ENCODE data around the gene ELF4. TPM values are rescaled to one million over a fixed set of nuclear protein-coding genes. Genes with fewer than 3 reads are reported as not detected.
"Not testable (repeated sequence)": the region's sequence is repeated elsewhere in the genome, so short reads cannot be mapped to it uniquely, and the experiment has no call there.

The ELF4 gene
- total RNA-seq, 3 donors from 2014 or later, result 26.3 to 65.0 (median 43.7) TPM

GRCh38 chrX:130120321-130120731, 10.0 kb upstream of the ELF4 start:
- DNase-seq (no peak), ATAC-seq (peak; percentile 22)
- Histone ChIP-seq H3K36me3 (ENCODE audit: low read depth) (no peaks in the 10 kb centered on the region), H3K4me3 (no peak overlapping the region), H3K4me1 (ENCODE audit: low read depth) (no peaks in the 10 kb centered on the region), H3K9me3 (no peaks in the 10 kb centered on the region)
- intact Hi-C loops (cut with DNase I, micrococcal nuclease), result no loop called here
- TF ChIP-seq, protein P1, sequence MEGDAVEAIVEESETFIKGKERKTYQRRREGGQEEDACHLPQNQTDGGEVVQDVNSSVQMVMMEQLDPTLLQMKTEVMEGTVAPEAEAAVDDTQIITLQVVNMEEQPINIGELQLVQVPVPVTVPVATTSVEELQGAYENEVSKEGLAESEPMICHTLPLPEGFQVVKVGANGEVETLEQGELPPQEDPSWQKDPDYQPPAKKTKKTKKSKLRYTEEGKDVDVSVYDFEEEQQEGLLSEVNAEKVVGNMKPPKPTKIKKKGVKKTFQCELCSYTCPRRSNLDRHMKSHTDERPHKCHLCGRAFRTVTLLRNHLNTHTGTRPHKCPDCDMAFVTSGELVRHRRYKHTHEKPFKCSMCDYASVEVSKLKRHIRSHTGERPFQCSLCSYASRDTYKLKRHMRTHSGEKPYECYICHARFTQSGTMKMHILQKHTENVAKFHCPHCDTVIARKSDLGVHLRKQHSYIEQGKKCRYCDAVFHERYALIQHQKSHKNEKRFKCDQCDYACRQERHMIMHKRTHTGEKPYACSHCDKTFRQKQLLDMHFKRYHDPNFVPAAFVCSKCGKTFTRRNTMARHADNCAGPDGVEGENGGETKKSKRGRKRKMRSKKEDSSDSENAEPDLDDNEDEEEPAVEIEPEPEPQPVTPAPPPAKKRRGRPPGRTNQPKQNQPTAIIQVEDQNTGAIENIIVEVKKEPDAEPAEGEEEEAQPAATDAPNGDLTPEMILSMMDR (IDR thresholded peaks at IDR 0.05), result no peak

DNA sequence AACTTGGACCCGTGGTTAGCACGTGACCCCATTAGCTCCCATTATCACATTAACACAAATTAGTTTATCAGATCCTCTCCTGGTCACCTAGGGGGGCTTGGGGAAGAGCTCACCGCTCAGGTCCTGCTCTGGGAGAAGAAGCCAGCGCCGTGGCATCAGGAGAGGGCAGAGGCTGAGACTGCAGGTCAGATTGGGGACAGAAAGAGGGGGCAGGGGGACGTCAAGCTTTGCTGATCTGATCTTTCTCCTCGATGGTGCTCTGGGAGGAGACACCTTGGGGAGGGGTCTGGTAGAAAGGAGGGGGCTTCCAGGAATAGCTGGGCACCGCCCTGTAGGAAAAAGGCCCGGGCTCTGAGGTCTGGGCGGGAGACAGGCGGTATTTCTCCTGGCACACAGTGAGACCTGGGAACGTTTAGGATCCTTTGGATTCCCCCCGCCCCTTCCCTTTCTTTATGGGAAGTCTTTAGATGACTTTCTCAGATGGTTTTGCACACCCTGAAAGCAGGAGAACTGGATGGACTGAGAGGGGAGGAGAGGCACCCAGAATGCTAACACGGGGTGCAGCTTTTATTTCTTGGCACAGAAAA, 9.1 kb upstream of the ELF4 start:
- intact Hi-C loops (cut with DNase I, micrococcal nuclease), result no loop called here

DNA sequence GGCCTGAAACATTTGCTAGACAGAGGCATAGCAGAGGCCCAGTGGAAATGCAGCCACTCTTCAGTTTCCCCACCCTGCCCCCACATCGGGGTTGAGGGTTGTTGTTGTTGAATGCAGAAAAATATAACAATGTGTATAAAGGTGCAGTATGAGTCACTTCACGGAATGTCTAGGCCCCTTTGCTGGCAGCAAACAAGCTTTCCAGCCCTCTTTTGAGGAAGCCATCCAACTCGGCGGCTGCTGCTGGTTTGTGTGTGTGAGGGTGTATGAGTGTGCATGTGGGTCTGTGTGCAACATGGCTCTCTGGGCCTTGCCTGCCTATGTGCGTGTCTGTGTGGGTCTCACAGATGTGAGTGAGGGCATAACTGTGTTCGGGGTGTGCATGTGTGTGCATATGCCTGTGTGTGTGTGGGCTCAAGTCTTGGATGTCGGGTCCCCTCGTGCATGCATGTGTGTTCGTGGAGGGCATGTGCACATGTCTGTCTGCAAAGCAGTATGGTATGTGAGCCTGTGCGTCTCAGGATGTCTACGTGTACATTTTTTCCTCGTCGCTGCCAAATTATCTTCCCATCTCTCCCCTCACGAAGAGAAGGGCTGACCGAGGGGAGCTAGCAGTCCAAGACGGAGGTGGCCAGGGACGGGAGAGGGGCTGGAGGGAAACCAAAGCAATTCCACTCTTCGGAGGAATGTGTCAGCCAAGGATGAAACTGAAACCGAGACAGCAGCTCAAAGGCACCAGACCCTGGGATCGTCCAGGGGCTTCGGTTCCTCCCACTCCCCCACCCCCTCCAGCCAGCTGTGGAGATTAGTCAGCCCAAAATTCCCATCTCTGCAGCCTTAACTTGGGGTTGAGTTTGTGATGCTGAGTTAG, 8.4 kb upstream of the ELF4 start:
- intact Hi-C loops (cut with DNase I, micrococcal nuclease), result no loop called here
- no peaks in the 10 kb centered on the region for H3K36me3 ChIP-seq (ENCODE audit: low read depth)
- ATAC-seq (no peak), DNase-seq (no peak)
- H3K4me3 ChIP-seq, result no peak overlapping the region
- TF ChIP-seq, protein P1 (IDR thresholded peaks at IDR 0.05), result no peak
- no peaks in the 10 kb centered on the region for H3K9me3 ChIP-seq
- H3K4me1 ChIP-seq (ENCODE audit: low read depth), result no peaks in the 10 kb centered on the region

More for the DNA sequence above, 9.1 kb upstream of the ELF4 start:
- no peak for ATAC-seq
- no peaks in the 10 kb centered on the region for H3K36me3 ChIP-seq (ENCODE audit: low read depth)
- no peaks in the 10 kb centered on the region for H3K4me1 ChIP-seq (ENCODE audit: low read depth)
- TF ChIP-seq, protein P1 (IDR thresholded peaks at IDR 0.05), result no peak
- H3K9me3 ChIP-seq, result no peaks in the 10 kb centered on the region
- H3K4me3 ChIP-seq, result no peak overlapping the region
- DNase-seq, result no peak

DNA sequence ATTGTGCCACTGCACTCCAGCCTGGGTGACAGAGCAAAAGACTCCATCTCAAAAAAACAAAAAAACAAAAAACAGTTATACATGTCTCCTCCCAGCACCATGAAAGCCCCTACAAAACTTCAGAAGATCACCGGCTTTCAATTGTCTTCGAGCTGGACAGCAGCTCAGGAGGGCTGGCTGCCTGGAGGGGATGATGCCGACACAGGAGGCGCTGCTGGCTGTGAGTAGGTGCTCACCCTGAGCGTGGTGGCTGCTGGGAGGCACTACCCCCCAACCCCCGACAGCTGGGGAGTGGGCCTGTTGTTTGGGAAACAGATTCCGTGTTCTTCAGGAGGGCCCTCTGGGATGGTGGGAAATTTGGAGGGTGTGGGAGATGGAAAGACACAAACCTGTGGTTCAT, 6.9 kb upstream of the ELF4 start:
- intact Hi-C loops (cut with DNase I, micrococcal nuclease), result no loop called here
- no peak for ATAC-seq
- TF ChIP-seq, protein P1 (IDR thresholded peaks at IDR 0.05), result no peak

DNA sequence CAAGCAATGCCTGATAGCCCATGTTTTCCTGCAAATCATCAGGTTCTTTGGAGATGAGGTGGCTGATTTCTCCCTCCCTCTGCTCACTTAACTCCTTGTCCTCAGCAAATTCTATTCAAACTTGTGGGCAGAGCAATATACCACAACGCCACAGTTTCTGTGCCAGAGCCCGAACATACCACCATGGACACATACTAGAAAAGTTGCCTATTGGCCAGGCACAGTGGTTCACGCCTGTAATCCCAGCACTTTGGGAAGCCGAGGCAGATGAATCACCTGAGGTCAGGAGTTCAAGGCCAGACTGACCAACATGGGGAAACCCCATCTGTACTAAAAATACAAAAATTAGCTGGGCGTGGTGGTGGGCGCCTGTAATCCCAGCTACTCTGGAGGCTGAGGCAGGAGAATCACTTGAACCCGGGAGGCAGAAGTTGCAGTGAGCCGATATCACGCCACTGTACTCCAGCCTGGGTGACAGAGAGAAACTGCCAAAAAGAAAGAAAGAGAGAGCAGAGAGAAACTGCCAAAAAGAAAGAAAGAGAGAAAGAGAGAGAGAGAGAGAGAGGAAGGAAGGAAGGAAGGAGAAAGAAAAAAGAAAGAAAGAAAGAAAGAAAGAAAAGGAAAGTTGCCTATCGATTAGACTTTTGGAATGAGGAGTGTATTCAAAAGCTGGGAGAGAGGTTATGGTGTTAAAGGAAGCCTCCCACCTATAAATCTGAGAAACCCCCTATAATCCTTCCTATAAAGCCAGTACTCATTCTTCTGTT, 5.0 kb upstream of the ELF4 start:
- intact Hi-C loops (cut with DNase I, micrococcal nuclease); H3K36me3 ChIP-seq (ENCODE audit: low read depth); H3K9me3 ChIP-seq; H3K4me3 ChIP-seq; DNase-seq; ATAC-seq; H3K4me1 ChIP-seq (ENCODE audit: low read depth): not testable (repeated sequence)

More for the DNA sequence above, 6.9 kb upstream of the ELF4 start:
- no peak for DNase-seq
- no peaks in the 10 kb centered on the region for H3K4me1 ChIP-seq (ENCODE audit: low read depth)
- H3K9me3 ChIP-seq, result no peaks in the 10 kb centered on the region
- no peak overlapping the region for H3K4me3 ChIP-seq
- no peaks in the 10 kb centered on the region for H3K36me3 ChIP-seq (ENCODE audit: low read depth)

Data from mucosa of descending colon (tissue), 3 donors.